ENCODE data around the gene OR10J1. TPM values are rescaled to one million over a fixed set of nuclear protein-coding genes. Genes with fewer than 3 reads are reported as not detected.

OR10J1 gene, protein sequence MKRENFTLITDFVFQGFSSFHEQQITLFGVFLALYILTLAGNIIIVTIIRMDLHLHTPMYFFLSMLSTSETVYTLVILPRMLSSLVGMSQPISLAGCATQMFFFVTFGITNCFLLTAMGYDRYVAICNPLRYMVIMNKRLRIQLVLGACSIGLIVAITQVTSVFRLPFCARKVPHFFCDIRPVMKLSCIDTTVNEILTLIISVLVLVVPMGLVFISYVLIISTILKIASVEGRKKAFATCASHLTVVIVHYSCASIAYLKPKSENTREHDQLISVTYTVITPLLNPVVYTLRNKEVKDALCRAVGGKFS
- total RNA-seq (2014; rRNA removed; shearing (Covaris generic)) (not detected in 2 replicates), total RNA-seq (2022) (not detected in 2 replicates), Bru-seq, nascent RNA (not detected), BruChase-seq, experiment 1, labeled RNA remaining after a 6-hour chase (not detected), BruChase-seq, experiment 2, labeled RNA remaining after a 2-hour chase (not detected)
- long read RNA-seq = 0 reads

DNA sequence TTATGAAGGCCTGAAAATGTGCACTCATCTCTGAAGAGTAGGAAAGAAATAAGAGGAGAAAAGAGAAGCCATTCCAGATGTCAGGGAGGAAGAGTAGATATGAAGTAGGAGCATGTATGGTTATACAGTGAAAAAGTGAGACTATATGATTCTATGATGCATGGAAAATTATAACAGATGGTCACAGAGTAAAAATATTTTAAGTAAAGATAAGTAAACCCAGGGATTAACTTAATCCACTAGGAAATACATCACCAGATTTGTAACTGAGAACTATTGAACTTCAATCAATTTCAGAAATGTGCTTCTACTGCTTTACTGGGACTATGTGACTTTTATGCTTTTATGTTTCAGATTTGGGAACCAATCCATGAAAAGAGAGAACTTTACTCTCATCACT, at the start of gene OR10J1:
TSS of gene OR10J1 (plus strand) at position 301 of the 400 bp plus-strand sequence. CDS start at position 371, 70 bp downstream.
- Histone ChIP-seq H3K36me3 (ENCODE audit: insufficient read depth, low read length) (no peaks in the 10 kb centered on the region), H2AFZ (ENCODE audit: low read length) (no peak within 1 kb of the TSS), H3K4me2 (ENCODE audit: low read length) (no peak within 1 kb of the TSS), H3K4me1 (ENCODE audit: insufficient read depth, low read length, poor library complexity, severe bottlenecking) (no peaks in the 10 kb centered on the region), H4K20me1 (ENCODE audit: insufficient read depth, low read length) (no peaks in the 10 kb centered on the region), H3K79me2 (ENCODE audit: insufficient read depth, low read depth, low read length) (no peaks in the 10 kb centered on the region), H3K4me3 (ENCODE audit: low read depth, low read length, poor library complexity, severe bottlenecking) (no peak within 1 kb of the TSS), H3K27ac (ENCODE audit: low read depth, low read length, poor library complexity, severe bottlenecking) (no peak within 1 kb of the TSS), H3K9me2 (ENCODE audit: insufficient read depth, low read length) (no peaks in the 10 kb centered on the region), H3K9me3 (ENCODE audit: low read length) (no peaks in the 10 kb centered on the region)
- ChIA-PET POLR2A (no interaction called here), CTCF (ENCODE audit: unreplicated experiment) (no interaction called here)
- DNase-seq (ENCODE audit: low spot score) = no peak
- intact Hi-C loops (cut with micrococcal nuclease; ENCODE audit: unreplicated experiment) = no loop called here
- no peak for TF ChIP-seq CTCF (conservative IDR thresholded peaks at IDR 0.05; ENCODE audit: low read length)
- TF ChIP-seq EZH2phosphoT487 (IDR thresholded peaks at IDR 0.05; ENCODE audit: borderline replicate concordance, low read depth, low read length) = no peak
- no TSS peak for BruUV-seq (replicated peaks)

DNA sequence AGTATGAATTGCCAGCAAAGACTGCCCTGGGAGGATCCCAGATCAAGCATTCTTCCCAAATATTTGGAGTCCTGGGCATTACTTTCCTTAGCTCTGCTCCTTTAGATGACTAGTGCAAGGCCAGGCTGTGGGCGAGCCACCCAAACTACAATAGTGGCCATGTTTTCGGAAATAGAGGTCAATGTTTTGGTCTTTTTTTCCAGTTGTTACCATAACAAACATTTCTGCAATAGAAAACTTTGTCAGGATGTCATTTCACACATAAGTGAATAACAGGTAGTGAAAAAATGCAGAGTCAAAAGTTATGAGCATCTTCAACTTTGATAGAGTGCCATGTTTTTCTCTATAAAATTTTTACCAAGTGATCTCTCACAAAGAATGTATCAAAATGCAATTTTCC, 32.7 kb upstream of the OR10J1 start:
- TF ChIP-seq CTCF (conservative IDR thresholded peaks at IDR 0.05; ENCODE audit: low read length) (no peak), EZH2phosphoT487 (IDR thresholded peaks at IDR 0.05; ENCODE audit: borderline replicate concordance, low read depth, low read length) (no peak)
- Histone ChIP-seq H4K20me1 (ENCODE audit: insufficient read depth, low read length) (no peaks in the 10 kb centered on the region), H3K27ac (ENCODE audit: low read depth, low read length, poor library complexity, severe bottlenecking) (no peak overlapping the region), H3K4me2 (ENCODE audit: low read length) (no peak overlapping the region), H3K9me3 (ENCODE audit: low read length) (no peaks in the 10 kb centered on the region), H3K9me2 (ENCODE audit: insufficient read depth, low read length) (no peaks in the 10 kb centered on the region), H3K4me1 (ENCODE audit: insufficient read depth, low read length, poor library complexity, severe bottlenecking) (no peaks in the 10 kb centered on the region), H3K79me2 (ENCODE audit: insufficient read depth, low read depth, low read length) (no peaks in the 10 kb centered on the region), H2AFZ (ENCODE audit: low read length) (no peak overlapping the region), H3K36me3 (ENCODE audit: insufficient read depth, low read length) (no peaks in the 10 kb centered on the region), H3K4me3 (ENCODE audit: low read depth, low read length, poor library complexity, severe bottlenecking) (no peak overlapping the region)
- intact Hi-C loops (cut with micrococcal nuclease; ENCODE audit: unreplicated experiment) = no loop called here
- no TSS peak for BruUV-seq (replicated peaks)
- ChIA-PET CTCF (ENCODE audit: unreplicated experiment) (no interaction called here), POLR2A (no interaction called here)
- no peak for DNase-seq (ENCODE audit: low spot score)

DNA sequence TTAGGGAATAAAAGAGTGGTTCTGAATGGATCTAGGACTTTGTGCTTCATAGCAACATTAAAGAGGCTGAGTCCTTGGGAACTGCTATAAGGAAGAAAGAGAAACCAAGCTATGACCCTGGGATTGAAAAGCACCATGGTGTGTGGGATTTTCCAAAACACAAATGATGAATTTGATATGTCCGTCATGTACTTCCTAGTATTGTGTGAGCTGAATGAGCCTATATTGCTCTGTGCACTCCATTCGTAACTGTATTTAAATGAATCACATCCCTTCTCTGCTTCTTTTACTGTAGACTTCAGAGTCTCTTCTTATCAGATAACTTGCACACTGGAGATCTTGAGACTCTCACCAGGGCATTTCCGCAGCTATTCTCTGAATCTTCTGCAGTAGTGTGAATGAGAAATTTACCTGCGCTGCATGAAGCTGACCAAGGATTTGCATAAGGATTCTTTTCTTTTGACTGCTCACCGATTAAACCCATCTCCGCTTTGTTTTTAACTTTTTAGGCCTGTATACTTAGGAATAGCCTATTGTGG, 30.6 kb upstream of the OR10J1 start:
- no peaks in the 10 kb centered on the region for H3K79me2 ChIP-seq (ENCODE audit: insufficient read depth, low read depth, low read length)

More for the DNA sequence above, 30.6 kb upstream of the OR10J1 start:
- TF ChIP-seq EZH2phosphoT487 (IDR thresholded peaks at IDR 0.05; ENCODE audit: borderline replicate concordance, low read depth, low read length) = no peak
- TF ChIP-seq CTCF (conservative IDR thresholded peaks at IDR 0.05; ENCODE audit: low read length) = no peak
- intact Hi-C loops (cut with micrococcal nuclease; ENCODE audit: unreplicated experiment) = no loop called here
- H3K4me3 ChIP-seq (ENCODE audit: low read depth, low read length, poor library complexity, severe bottlenecking) = no peak overlapping the region
- no peaks in the 10 kb centered on the region for H3K9me2 ChIP-seq (ENCODE audit: insufficient read depth, low read length)
- H2AFZ ChIP-seq (ENCODE audit: low read length) = no peak overlapping the region
- no peaks in the 10 kb centered on the region for H3K4me1 ChIP-seq (ENCODE audit: insufficient read depth, low read length, poor library complexity, severe bottlenecking)
- no peak overlapping the region for H3K27ac ChIP-seq (ENCODE audit: low read depth, low read length, poor library complexity, severe bottlenecking)
- no peak for DNase-seq (ENCODE audit: low spot score)
- no peaks in the 10 kb centered on the region for H4K20me1 ChIP-seq (ENCODE audit: insufficient read depth, low read length)
- no peaks in the 10 kb centered on the region for H3K9me3 ChIP-seq (ENCODE audit: low read length)
- no peaks in the 10 kb centered on the region for H3K36me3 ChIP-seq (ENCODE audit: insufficient read depth, low read length)
- BruUV-seq (replicated peaks) = no TSS peak
- ChIA-PET CTCF (ENCODE audit: unreplicated experiment) (no interaction called here), POLR2A (no interaction called here)
- no peak overlapping the region for H3K4me2 ChIP-seq (ENCODE audit: low read length)
